ENCODE results near the gene GNAI3.

DNA sequence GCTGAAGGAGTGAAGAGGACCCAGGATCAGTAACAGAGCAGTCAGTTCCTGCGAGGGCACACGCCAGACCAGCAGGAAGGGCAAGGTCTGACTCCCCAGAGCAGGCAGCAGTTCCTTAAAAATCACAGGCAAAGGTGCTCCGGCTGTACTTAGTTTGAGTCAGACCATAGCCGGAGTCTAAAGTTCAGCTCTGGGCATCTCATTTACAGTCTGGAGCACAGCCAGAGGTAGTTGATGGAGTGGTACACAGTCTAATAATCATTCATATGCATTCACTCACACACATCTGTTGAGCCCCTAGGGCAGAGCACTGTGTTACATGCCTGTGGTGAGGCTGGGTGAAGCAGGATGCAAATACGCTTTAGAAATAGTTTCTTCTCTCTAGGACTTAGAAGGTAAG lies 31.5 kb upstream of the GNAI3 start:
- TF ChIP-seq FOXM1 (IDR thresholded peaks at IDR 0.05; ENCODE audit: low read depth, low read length) (no peak), POLR2AphosphoS5 (IDR thresholded peaks at IDR 0.05; ENCODE audit: low read length) (no peak)
- TF ChIP-seq, protein P1, sequence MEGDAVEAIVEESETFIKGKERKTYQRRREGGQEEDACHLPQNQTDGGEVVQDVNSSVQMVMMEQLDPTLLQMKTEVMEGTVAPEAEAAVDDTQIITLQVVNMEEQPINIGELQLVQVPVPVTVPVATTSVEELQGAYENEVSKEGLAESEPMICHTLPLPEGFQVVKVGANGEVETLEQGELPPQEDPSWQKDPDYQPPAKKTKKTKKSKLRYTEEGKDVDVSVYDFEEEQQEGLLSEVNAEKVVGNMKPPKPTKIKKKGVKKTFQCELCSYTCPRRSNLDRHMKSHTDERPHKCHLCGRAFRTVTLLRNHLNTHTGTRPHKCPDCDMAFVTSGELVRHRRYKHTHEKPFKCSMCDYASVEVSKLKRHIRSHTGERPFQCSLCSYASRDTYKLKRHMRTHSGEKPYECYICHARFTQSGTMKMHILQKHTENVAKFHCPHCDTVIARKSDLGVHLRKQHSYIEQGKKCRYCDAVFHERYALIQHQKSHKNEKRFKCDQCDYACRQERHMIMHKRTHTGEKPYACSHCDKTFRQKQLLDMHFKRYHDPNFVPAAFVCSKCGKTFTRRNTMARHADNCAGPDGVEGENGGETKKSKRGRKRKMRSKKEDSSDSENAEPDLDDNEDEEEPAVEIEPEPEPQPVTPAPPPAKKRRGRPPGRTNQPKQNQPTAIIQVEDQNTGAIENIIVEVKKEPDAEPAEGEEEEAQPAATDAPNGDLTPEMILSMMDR (IDR thresholded peaks at IDR 0.05 in 2 of 3, conservative IDR thresholded peaks at IDR 0.05 in 1 of 3; ENCODE audit: control insufficient read depth in 2 of 3, extremely low read depth in 1 of 3, insufficient read depth in 1 of 3, low read depth in 3 of 3, low read length in 3 of 3), result no peak
- TF ChIP-seq, protein P2, sequence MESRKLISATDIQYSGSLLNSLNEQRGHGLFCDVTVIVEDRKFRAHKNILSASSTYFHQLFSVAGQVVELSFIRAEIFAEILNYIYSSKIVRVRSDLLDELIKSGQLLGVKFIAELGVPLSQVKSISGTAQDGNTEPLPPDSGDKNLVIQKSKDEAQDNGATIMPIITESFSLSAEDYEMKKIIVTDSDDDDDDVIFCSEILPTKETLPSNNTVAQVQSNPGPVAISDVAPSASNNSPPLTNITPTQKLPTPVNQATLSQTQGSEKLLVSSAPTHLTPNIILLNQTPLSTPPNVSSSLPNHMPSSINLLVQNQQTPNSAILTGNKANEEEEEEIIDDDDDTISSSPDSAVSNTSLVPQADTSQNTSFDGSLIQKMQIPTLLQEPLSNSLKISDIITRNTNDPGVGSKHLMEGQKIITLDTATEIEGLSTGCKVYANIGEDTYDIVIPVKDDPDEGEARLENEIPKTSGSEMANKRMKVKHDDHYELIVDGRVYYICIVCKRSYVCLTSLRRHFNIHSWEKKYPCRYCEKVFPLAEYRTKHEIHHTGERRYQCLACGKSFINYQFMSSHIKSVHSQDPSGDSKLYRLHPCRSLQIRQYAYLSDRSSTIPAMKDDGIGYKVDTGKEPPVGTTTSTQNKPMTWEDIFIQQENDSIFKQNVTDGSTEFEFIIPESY (IDR thresholded peaks at IDR 0.05), result no peak
